SKM-1 (cell line): ENCODE results near the gene RASL10B.
"Not testable (repeated sequence)": the region's sequence is repeated elsewhere in the genome, so short reads cannot be mapped to it uniquely, and the experiment has no call there.

Experiments
- DNase-seq: peaks from one replicate; lab custom pipeline; 2025; ENCODE audit not compliant: unreplicated experiment; lab: John Stamatoyannopoulos, UW

RASL10B gene

GRCh38 chr17:35731239-35731916, at the start of gene RASL10B:
Gene RASL10B, plus strand, starts transcription at chr17:35731639. Its CDS starts 3,546 bp downstream, at chr17:35735185.
- no peak for DNase-seq

DNA sequence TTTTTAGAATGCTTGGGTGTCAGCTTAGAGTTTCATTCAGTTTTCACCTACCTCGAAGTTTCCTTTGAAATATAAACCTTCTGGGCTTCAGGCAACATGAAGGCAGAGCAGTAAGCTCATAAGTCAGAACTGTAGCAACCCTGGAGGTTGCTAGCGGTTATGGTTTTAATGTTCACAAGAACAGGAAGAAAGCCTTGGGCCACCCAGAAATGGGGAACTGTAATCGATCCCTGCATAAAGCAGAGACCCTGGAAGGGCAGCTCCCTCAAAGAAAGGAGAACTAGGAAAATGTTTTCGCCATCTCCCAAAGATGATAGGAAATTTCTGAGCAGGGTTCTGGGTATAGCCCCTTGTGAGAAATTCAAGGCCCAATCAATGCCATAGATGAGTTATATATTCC, 47.8 kb upstream of the RASL10B start:
- DNase-seq, result peak; percentile 57

GRCh38 chr17:35684055-35684802, 47.2 kb upstream of the RASL10B start:
- no peak for DNase-seq

DNA sequence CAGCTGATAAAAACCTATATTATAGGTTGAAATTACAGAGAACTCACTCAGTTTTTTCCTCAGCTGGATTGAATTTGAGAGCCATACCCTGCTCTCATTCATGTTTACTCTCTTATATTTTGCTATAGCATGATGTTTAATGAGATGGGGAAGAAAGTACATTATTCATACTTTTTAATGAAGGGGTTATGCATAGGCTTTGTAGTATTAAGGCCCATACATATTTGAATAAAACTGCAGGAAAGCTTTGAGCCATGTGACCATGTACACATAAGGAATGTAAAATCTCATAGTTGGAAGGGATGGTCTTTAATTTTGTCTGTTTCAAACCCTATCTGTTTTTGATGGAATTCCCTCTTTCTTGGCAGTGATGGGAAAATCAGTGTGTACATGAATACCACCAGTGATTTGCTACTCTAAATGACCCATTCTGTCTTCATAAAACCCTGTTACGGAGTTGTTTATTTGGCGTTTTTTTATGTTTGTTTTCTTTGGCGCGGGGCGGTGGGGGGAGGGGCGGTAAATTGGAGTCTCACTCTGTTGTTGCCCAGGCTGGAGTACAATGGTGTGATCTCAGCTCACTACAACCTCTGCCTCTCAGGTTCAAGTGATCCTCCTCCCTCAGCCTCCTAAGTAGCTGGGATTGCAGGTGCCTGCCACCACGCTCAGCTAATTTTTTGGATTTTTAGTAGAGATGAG, 38.8 kb upstream of the RASL10B start:
- DNase-seq, result no peak

GRCh38 chr17:35693662-35694061, 37.8 kb upstream of the RASL10B start:
- DNase-seq, result no peak

DNA sequence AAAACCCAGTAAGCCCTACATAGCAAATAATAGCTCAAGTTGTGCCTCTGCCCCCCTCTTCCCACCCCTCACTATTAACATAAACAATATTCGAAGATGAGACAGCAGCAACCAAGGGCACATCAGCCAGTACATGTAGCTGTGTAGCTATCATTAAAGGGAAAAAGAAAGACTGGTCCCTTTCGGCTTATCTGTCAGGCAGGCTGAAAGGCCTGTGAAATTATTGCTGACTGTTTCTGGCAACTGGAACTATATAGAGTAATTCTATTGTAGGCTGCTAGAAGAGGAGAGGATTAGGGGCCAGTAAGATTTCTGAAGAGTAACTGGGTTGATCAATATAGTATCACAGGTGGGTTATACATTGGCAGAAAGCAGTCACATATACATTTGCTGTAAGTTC, 36.5 kb upstream of the RASL10B start:
- no peak for DNase-seq

DNA sequence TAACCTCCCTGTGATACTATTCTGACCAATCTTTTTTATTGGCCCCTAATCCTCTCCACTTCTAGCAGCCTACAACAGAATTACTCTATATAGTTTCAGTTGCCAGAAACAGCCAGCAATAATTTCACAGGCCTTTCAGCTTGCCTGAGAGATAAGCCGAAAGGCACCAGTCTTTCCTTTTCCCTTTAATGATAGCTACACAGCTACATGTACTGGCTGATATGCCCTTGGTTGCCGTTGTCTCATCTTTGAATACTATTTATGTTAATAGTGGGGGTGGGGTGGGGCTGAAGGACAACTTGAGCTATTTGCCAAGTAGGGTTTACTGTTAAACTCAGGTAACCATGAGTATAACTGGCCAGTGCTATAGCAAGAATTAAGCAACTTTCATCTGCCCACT, 35.8 kb upstream of the RASL10B start:
- no peak for DNase-seq

DNA sequence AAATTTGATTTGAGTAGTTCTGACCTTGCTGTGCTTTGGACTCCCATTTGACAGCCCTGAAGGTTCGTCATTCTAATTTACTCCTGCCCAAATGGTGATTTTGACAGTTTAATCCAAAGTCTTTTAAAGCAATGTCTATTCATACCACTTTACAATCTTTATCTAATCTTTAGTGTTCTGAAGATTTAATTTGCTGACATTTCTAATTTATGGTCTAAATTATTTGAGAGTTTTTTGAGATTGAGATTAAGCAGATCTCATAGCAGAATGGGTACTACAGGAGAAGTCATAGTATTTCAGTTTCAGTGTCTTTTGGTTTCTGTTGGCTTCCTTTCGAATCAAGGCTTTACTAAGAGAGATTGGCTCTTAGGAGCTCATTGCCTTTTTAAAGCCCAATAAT, 32.6 kb upstream of the RASL10B start:
- DNase-seq, result no peak

GRCh38 chr17:35700150-35700549, 31.3 kb upstream of the RASL10B start:
- DNase-seq, result no peak

DNA sequence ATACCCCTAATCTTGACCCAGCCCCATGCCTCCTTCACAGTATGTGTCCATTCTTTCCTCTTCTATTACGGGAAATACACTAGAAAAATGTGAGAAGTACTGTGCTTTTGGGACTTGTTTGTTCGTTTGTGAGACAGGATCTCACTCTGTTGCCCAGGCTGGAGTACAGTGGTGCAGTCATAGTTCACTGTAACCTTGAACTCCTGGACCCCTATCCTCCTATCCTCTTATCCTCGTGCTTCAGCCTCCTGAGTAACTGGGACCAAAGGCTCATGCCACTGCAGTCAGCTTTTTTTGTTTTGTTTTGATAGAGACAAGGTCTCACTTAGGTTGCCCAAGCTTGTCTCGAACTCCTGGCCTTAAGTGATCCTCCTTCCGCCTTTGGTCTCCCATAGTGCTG, 29.9 kb upstream of the RASL10B start:
- DNase-seq, result no peak

DNA sequence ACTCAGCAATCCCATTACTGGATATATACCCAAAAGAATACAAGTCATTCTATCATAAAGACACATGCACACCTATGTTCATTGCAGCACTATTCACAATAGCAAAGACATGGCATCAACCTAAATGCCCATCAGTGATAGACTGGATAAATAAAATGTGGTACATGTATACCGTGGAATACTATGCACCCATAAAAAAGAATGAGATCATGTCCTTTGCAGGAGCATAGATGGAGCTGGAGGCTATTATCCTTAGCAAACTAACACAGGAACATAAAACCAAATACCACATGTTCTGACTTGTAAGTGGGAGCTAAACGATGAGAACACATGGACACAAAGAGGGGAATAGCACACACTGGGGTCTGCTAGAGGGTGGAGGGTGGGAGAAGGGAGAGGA, 28.1 kb upstream of the RASL10B start:
- DNase-seq, result not testable (repeated sequence)

- no peak for DNase-seq
Observed at GRCh38 chr17:35705230-35705629, 26.2 kb upstream of the RASL10B start.

- DNase-seq, result no peak
Observed at GRCh38 chr17:35705705-35706104, 25.7 kb upstream of the RASL10B start.

- DNase-seq, result no peak
Observed at GRCh38 chr17:35708149-35708548, 23.3 kb upstream of the RASL10B start.

DNA sequence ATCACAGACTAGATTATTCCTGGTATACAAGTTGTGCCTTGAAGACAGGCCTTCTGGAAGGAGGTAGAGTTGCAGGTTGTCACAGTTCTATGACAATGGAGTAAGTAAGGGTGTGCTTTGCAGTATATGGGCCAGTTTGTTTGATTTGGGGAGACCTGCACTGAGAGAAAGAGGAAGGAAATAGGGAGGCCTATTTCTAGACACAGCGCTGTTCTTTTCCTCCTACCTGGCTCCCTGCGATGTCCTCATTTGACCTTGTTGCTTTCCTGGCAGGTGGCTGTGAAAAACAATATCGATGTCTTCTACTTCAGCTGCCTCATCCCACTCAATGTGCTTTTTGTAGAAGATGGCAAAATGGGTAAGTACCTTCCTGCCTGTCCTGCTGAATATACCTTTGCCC, 22.5 kb upstream of the RASL10B start:
- peak; percentile 2 for DNase-seq

GRCh38 chr17:35709874-35710273, 21.6 kb upstream of the RASL10B start:
- no peak for DNase-seq

DNA sequence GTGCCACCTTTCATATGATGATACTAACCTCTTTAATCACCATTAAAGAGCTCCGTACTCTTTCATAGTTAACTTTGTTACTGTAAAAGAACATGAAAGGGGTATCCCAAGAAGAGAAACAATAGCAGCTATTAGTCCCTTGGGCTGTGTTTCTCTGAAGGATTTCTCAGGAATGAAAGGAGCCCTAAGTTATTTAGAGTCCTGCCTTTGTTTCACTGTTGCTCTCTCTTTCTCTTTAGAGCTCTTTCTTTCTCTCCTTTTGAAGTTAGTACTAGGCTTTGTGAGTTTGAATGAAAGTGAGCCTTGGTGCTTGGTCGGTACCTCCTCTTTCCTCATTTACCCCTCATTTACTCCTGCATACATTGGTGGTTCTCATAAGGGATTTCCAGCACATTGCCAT, 20.5 kb upstream of the RASL10B start:
- no peak for DNase-seq

DNA sequence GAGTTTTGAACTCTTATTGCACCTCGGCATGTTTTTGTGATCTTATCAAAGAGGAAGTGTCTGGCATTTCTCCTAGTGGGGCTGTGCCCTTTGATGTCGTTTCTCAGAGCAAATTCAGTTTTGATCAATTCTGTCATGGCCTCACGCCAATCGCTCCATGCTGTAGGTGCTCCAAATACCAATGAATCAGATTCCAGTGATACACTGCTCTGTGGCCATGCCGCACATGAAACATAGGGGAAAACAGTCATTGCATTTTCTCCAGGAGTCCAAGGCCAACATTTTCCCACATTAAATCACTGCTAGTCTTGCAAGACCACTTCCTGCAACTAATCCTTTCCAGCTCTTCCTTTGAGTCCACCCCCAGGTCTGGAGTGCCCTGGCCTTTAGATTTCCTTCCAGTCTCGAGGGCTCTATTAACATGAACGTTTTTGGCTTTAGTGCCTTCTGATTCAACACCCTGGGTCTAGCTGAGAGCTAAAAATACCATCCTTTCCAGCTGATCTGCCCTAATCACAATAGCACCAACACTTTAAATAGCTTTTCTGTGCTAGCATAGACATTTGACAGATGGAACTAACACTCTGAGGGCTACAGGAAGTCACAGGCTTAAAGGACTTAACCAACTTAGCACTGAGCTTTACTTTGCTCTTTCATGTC, 18.2 kb upstream of the RASL10B start:
- no peak for DNase-seq

- no peak for DNase-seq
Observed at GRCh38 chr17:35714988-35715387, 16.5 kb upstream of the RASL10B start.

DNA sequence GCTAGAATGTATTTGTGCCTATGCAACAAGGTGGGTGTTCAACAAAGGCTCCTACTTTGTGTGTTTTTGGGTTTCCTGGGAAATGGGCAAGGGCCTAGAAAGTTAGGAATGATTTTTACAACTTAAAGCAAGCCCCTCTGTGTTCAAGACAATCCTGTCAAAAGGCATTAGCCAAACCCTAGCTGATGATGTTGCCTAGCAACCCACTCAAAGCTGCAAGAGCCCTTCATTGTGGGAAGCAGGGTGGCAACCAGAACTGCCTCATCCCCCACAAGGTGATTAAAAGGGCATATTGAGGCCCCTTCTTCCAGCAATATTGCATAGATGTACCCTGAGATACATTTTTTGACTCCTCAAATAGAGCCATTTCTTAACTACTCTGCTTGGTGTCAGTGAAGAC, 16.0 kb upstream of the RASL10B start:
- DNase-seq, result no peak

DNA sequence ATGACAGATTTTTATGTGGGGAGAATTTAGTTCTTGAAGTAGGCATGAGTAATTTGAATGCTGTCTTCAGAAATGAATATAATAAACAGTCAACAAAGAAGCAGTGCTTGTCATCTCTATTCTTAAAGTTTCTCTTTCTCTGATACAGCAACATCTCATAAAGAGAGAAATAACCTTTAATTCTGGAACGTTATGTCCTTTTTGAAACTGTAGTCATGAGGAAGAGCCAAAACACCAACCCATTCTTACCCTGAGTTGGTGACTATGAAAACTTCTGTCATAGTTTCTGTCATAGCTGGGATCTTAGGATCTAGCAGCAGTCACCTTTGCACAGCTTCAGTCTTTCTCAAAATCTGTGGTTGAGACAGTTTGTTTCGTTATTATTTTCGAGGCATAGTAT, 15.3 kb upstream of the RASL10B start:
- no peak for DNase-seq
